AG10803 (cell line): ENCODE data around the gene SSBP1.

Experiments used
- DNase-seq: peaks from one replicate; pipeline ENCODE4 v3.0.0; 2010; ENCODE audit warnings: low read depth
- H3K4me3 ChIP-seq: 2 replicates; pipeline ENCODE4 v1.5.1; 2011; ENCODE audit warnings: mild to moderate bottlenecking, low read length, control low read depth
- TF ChIP-seq, protein P1 (sequence below): conservative IDR thresholded peaks from 2 replicates; pipeline ENCODE4 v1.5.1; 2011; ENCODE audit warnings: mild to moderate bottlenecking, low read length, control low read depth, inconsistent platforms

The SSBP1 gene

DNA sequence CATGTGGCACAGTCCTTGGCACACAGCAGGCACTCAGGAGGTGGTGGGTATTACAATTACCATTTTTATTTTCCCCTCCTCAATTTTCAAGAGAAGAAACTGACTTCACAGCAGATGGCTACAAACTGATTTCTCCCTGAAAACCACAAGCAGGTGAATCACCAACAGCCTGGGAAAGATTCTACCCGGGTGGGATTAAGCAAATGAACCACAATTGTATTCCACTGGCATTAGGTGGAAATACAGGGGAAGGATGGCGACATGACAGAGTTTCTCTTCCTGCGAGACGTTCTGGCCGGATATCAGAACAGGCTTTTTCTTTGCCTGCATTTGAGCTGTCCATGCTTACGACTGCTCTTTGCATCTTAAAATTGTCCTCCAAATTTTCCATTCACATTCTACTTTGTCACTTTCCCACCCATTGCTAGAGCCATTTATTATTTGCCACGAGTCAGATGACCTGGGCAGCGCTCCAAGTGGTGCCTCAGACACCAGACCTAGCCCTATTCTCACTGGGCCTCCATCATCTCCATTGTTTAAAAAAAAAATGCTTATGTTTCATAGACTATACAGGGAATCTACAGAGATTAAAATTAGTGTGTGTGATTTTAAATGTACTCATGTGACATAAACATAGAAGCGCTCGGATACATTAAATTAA, 40.8 kb upstream of the SSBP1 start:
- TF ChIP-seq, protein P1, sequence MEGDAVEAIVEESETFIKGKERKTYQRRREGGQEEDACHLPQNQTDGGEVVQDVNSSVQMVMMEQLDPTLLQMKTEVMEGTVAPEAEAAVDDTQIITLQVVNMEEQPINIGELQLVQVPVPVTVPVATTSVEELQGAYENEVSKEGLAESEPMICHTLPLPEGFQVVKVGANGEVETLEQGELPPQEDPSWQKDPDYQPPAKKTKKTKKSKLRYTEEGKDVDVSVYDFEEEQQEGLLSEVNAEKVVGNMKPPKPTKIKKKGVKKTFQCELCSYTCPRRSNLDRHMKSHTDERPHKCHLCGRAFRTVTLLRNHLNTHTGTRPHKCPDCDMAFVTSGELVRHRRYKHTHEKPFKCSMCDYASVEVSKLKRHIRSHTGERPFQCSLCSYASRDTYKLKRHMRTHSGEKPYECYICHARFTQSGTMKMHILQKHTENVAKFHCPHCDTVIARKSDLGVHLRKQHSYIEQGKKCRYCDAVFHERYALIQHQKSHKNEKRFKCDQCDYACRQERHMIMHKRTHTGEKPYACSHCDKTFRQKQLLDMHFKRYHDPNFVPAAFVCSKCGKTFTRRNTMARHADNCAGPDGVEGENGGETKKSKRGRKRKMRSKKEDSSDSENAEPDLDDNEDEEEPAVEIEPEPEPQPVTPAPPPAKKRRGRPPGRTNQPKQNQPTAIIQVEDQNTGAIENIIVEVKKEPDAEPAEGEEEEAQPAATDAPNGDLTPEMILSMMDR, result no peak
- DNase-seq, result peak; percentile 37
- H3K4me3 ChIP-seq, result no peak overlapping the region

DNA sequence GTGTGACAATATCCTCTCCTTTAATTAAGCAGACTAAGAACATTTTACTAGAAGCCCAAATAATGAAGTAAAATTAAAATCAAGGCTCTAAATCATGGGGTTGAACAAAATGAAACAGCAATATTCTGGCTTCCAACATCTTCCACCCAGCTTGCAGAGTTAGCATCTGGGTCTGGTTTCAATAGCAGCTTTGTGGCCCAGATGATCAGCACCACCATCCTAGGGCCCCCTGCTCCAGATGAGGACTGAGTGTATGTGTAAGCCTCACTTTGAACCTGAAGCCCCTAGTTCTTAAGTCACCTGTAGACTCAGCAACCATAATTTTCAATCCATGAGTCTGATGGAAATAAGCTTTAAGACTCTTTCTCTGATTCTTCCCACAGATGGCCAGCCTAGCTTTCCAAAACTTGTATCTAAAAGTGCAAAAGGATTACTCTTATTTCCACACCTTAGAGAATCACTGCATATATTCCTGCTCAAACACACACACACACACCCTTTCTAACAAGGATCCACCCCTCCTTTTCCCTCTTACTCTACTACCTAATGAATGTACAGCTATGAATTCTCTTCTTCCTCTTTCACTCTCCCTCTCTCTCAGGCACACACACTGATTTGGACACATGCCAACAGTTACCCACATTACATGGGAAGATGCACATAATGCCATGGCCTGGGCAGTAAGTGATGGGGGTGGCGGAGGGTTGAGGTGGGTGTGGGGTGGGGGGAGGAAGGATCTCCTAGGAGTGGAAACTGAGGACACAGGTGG, 39.7 kb upstream of the SSBP1 start:
- H3K4me3 ChIP-seq, result no peak overlapping the region
- TF ChIP-seq, protein P1, result no peak
- DNase-seq, result no peak

DNA sequence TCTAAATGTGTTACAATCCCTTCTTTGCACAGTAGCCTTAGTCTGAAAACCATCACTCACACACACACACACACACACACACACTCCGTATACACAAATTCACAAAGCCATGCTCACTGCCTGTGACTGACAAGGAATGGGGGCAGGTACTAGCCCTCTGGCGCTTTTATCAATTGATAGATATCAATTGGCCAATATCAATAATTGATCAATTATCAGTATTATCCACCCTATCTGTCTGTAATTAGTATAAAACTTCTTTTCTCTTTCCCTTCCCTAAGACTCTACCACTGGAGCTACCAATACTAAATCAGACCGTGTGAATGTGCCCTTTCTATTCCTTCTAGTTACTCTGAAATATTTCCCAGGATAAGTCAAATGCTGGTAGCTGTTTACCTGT, 38.3 kb upstream of the SSBP1 start:
- H3K4me3 ChIP-seq, result no peak overlapping the region
- DNase-seq, result no peak
- TF ChIP-seq, protein P1, result no peak

DNA sequence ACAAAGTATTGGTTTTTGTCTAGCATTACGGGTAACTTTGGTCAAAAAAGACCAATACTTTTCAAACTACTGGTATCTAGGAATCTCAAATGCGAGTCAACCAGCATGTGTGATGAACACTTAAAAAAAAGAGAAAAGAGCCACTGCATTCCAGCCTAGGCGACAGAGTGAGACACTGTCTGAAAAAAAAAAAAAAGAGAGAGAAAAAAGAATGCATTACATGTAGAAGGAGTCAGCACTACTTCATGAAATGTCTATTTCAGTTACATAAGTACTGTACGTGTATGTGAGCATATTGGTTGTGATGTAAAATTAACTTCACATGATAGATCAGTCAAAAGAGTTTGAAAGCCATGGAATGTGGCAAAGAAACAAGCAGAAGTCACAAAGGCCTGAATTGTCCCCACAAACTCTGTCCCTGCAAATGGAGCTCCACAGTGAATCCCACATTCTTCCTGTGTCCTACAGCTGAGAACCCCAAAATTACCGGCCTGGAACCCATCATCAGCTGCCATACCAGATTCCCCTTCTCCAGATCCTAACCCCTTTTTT, 37.8 kb upstream of the SSBP1 start:
- TF ChIP-seq, protein P1, result no peak
- no peak for DNase-seq
- H3K4me3 ChIP-seq, result peak overlapping the region; percentile 63

DNA sequence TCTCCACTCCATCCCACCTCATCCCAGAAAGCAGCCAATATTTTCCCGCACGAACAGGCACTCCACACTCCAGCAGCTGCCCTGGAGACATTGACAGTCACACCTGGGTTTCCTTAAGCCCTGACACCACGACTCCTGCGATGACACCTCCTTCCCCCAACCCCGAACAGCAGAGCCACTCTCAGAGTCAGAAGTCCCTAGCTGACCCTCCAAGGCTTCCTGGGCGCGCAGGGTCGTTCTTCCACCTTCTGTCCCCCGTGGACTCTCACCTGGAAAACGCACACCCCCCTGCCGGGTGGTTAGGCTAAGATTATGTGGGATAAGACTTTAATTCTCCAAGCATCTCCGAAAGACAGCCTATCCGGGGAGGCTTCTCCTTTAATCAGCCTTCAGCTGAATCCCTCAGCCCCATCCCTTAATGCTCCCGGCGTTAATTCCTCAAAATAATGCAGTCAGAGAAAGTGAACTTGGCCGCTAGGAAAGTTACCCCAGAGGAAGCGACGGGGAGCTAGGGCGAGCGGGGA, 37.2 kb upstream of the SSBP1 start:
- TF ChIP-seq, protein P1, result no peak
- no peak for DNase-seq
- peak overlapping the region; percentile 63 for H3K4me3 ChIP-seq

DNA sequence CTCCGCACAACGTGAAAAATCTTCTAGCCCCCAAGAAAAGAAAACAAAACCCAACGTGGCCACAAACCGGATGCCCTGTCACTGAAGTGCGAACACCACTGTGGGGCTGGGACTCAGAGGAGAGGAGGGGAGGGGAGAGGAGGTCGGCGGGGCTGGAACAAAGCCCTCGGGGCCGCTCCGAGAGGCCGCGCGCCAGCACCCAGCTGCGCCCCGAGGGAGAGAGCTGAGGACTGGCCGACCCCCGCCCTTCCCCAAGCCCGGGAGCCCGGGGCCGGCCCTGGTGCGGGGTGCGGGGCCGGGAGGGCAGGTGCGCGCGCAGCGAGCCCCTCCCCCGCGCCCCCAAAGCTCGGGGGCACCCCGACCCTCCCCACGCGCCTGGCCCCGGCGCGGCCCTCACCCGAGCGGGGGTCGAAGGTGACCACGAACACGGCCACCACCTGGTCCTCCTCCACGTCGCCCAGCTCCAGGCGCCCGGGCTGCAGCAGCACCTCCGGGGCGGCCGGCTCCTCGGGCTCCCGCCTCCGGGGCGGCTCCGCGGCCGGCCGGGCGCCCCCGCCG, 36.6 kb upstream of the SSBP1 start:
- TF ChIP-seq, protein P1, result no peak
- H3K4me3 ChIP-seq, result peak overlapping the region; percentile 63
- DNase-seq, result no peak
